Measurements from ENCODE around the gene RPA1.
"Not testable (repeated sequence)": the region's sequence is repeated elsewhere in the genome, so short reads cannot be mapped to it uniquely, and the experiment has no call there.

Gene RPA1

DNA sequence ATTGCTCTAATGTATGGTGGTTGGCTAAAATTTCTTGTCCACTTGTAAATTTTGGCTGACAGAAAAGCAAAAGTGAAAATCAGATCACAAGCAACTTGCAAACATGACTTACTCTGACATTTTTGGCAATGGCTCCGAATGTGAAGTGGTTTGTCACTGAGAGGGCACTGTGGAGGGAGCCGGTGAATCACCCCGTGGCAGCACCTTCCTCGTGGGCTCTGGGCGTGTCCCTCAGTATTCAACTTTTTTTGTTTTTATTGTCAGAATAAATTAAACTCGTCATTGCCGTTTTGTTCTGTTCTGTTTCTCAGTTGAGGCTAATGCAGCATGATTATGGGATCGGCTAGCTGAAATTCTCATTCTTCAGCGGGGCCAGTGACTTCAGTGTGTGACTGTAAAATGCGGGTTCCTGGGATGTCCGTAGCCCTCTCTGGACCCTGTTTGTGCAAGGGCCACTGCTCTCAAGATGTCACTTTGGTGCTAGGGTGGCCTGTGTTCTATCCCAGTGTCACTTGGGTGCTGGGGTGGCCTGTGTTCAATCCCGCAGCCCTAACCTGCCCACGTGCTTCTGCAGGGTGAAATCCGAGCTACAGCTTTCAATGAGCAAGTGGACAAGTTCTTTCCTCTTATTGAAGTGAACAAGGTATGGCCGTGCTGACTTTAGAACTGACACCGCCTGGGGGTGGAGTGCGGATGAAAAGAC, 48.8 kb downstream of the RPA1 start:
- no peak for DNase-seq (ENCODE audit: low read depth in 2 of 2)

- DNase-seq (ENCODE audit: low read depth in 2 of 2): no peak
Observed at GRCh38 chr17:1880851-1881630, 51.2 kb downstream of the RPA1 start.

DNA sequence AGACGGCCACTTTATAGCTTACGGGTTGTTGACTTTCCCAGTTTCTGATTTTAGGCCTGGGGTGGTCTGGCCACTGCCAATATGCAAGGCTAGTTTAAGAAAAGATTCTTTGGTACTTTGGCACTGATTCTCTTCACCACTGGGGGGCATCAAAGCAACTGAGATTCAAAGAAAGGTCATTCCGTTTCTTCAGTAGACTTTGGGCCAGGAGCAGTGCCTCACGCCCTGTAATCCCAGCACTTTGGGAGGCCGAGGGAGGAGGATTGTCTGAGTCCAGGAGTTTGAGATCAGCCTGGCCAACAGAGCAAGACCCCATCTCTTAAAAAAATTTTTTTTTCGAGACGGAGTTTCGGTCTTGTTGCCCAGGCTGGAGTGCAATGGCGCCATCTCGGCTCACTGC, 53.0 kb downstream of the RPA1 start:
- DNase-seq (ENCODE audit: low read depth in 2 of 2): no peak

GRCh38 chr17:1883536-1883935, 53.7 kb downstream of the RPA1 start:
- no peak for DNase-seq (ENCODE audit: low read depth in 2 of 2)

DNA sequence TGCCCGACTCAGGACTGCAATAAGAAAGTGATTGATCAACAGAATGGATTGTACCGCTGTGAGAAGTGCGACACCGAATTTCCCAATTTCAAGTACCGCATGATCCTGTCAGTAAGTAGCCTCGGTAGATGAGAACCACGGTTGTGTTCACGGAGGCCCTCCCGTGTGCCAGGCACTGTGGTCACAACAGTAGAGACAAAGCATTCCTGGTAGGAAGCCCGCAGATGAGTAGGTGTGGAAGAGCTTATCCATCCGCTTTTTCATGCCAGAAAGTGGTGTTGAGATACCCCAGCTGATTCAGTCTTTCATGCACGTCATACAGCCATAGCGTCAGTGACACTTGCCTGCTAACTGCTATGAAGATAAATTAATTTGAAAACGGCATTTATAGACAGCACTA, 58.9 kb downstream of the RPA1 start:
- DNase-seq (ENCODE audit: low read depth in 2 of 2): no peak

- no peak for DNase-seq (ENCODE audit: low read depth in 2 of 2)
Observed at GRCh38 chr17:1890758-1891450, 61.1 kb downstream of the RPA1 start.

DNA sequence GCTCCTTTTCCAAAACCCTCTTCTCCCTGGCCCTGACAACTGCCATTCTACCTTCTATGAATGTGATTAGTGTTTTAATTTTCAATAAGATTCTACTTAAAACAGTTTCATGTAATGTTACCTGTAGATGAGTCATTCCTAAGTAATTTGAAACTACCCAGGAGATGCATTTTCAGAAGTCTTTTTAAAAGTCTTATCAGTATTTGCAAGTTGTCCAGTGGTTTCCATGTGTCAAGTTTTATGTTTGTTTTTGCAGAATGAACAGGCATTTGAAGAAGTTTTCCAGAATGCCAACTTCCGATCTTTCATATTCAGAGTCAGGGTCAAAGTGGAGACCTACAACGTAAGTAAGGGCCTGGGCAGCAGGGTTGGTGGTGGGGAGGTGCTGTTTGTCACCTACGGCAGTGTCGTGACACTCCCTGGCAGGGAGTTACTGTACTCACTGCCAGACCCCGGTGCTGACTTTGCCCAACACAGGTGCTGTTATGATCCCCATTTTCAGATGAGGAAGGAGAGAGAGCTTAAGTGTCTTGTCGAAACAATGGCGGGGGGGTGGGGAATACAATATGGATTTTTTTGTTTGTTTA, 65.0 kb downstream of the RPA1 start:
- DNase-seq (ENCODE audit: low read depth in 2 of 2): no peak

DNA sequence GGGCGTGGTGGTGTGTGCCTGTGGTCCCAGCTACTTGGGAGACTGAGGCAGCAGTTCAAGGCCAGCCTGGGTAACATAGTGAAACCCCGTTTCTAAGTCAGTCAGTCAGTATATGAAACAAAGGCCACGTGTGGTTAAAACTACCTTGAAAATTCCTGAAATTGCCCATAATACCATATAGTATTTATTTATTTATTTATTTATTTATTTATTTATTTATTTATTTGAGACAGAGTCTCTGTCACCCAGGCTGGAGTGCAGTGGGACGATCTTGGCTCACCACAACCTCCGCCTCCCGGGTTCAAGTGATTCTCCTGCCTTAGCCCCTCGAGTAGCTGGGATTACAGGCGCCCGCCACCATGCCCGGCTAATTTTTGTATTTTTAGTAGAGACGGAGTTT, 65.7 kb downstream of the RPA1 start:
- not testable (repeated sequence) for DNase-seq (ENCODE audit: low read depth in 2 of 2)

- DNase-seq (ENCODE audit: low read depth in 2 of 2): no peak
Observed at GRCh38 chr17:1896243-1897104, 66.7 kb downstream of the RPA1 start.

DNA sequence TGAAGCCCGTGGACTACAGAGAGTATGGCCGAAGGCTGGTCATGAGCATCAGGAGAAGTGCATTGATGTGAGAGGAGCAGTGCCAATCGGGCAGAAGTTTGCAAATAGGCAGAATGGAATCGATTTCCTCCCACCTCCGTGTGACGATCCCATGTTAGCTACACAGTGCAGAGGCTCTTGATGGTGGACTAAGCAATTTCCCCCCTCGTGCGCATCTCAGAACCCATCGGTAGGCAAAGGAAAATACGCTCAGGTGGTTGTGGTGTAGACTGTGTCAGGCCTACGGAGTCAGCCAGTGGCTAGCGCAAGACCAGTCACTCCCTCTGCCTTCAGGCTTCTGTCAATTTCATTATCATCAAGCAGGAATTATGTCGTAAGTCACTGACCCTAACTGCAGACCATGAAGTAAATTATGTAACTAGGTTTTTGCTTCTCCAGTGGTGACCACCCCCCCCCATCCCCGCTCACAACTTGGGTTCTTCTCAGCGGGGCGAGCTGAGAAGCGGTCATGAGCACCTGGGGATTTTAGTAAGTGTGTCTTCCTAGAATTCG, 67.4 kb downstream of the RPA1 start:
- no peak for DNase-seq (ENCODE audit: low read depth in 2 of 2)

DNA sequence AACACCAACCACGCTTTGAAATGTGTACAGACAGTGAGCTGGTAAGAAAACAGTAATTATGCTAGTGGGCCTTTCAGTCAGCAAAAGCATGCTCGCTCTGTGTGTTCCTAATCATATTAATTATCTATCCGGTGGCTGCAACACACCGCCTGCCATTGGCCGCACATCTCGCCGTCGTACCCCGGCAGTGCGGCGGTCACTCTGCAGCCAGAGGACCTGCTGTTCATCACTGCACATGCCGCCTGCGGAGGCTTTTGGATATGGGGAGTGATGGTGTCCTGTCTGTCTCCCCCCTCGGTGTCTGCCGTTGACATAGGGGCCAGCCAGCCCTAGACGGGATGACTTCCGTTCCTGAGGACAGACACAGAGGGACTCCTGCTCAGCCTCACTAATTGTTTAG, 68.5 kb downstream of the RPA1 start:
- no peak for DNase-seq (ENCODE audit: low read depth in 2 of 2)

DNA sequence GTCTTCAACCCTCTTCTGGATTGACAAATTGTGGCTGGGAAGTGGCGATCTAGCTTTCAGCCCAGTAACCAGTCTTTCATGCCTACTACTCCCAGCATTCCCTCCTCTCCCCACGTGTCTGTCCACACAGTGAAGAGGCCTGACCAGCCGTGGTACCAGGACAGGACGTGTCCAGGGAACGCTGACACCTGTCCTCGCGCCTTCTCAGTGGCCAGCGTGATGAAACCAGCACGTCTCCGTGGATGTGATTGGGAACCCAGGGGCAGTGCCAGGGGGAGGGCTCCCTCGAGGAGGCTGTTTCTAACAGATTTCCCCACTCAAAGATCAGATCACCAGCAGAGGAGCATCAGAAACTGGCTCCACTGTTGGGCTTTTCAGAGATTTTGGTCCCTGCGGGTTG, 69.1 kb downstream of the RPA1 start:
- DNase-seq (ENCODE audit: low read depth in 2 of 2): no peak

- no peak for DNase-seq (ENCODE audit: low read depth in 2 of 2)
Observed at GRCh38 chr17:1899403-1900000, 69.7 kb downstream of the RPA1 start.

GRCh38 chr17:1904273-1905182, 74.7 kb downstream of the RPA1 start:
- no peak for DNase-seq (ENCODE audit: low read depth in 2 of 2)

DNA sequence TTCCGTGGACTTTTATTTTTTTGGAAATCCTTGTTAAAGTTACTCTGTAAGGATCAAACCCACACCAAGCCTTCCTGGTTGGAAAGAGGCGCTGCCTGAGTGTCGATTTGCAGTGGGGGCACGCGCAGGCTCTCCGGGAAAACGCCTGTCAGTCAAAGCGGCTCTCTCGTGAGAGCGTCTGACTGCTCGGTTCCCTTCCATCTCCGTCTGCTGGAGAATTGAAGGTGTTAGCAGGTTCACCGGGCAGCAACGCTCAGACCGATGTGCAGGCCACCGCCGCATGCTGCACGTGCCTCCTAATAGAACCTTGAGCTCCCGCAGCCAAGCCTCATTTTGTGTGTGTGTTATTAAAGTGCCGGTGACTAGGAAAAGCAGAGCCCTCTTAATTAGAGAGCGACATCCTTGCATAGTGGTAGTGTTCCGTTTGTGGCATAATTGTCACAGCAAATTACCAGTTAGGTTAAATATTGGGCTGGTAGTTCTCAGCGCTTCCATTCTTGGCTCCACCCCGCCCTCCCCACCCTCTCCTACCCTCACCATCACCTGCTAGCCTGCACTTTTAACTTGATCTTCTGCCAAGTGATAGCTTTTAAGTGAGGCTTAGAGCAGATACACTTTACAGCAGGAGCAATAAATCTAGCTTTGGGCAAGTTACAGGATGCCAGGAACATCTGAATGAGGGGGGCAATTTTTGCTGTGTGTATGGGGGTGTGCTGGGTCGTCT, 75.5 kb downstream of the RPA1 start:
- DNase-seq (ENCODE audit: low read depth in 2 of 2): no peak

DNA sequence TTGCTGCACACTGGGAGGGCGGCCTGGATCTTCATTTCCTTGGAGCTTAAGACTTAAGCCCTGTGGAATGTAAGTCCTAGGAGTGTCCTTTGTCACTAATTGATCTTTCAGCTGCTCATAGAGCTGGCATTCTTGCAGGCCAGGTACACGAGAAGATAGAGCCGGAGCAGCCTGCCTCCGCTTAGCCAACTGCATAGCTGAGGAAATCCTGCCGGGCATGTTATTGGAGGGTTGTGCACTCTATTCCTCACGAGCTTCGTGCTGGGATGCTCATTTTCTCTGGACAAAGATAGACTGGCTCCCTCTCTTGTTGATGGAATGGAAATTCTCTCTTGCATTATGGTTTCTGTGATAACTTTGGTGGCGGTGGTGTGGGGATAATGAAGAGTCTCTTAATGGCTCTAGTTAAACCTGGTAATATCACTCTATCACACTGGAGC, 76.9 kb downstream of the RPA1 start:
- DNase-seq (ENCODE audit: low read depth in 2 of 2): no peak

GRCh38 chr17:1907216-1907631, 77.4 kb downstream of the RPA1 start:
- no peak for DNase-seq (ENCODE audit: low read depth in 2 of 2)

- no peak for DNase-seq (ENCODE audit: low read depth in 2 of 2)
Observed at GRCh38 chr17:1907909-1908698, 78.3 kb downstream of the RPA1 start.

Measured in stimulated activated CD8-positive, alpha-beta memory T cell treated with anti-CD3 and anti-CD28 coated beads, Interleukin-2, amount 100 ng/mL, for 48 hours (primary cell).